GM12878 (cell line): ENCODE data around the gene CCL22. TPM values are rescaled to one million over a fixed set of nuclear protein-coding genes. Genes with fewer than 3 reads are reported as not detected.
A peak's percentile ranks its signal among the peaks of the same experiment; 100 is the strongest.

ENCODE experiments used
- ATAC-seq: fragments of 200-7000 bp; cut with Tn5 transposase; 3 replicates; pipeline ENCODE4 v1.9.1; 2020; ENCODE audit warnings: mild to moderate bottlenecking, moderate library complexity
- BruUV-seq: library from RNA; stranded (reverse); fragments of 400-500 nt; replicated peaks from 2 replicates; lab custom pipeline; 2021; lab: Mats Ljungman, UMichigan
- CTCF ChIA-PET: fragments of 300-600 bp; sonication (Branson Sonifier 250); formaldehyde crosslinking; extraction: SDS; loops from one replicate; lab custom pipeline; 2021; ENCODE audit warnings: inconsistent platforms; lab: Yijun Ruan, JAX
- POLR2A ChIA-PET: fragments of 350-600 bp; formaldehyde crosslinking; extraction: SDS; loops from one replicate; lab custom pipeline; 2021; ENCODE audit warnings: inconsistent platforms; lab: Charles Lee
- RAD21 ChIA-PET: fragments of 300-600 bp; sonication (Branson Sonifier 250); formaldehyde crosslinking; loops from one replicate; lab custom pipeline; 2023; ENCODE audit warnings: antibody characterized with exemption; ENCODE audit not compliant: unreplicated experiment; lab: Charles Lee
- SMC1A ChIA-PET: fragments of 300-600 bp; sonication (Branson Sonifier 250); formaldehyde crosslinking; loops from one replicate; lab custom pipeline; 2023; ENCODE audit not compliant: unreplicated experiment, uncharacterized antibody; lab: Charles Lee
- DNase-seq: peaks from one replicate; pipeline ENCODE4 v3.0.0-alpha.2; 2011; ENCODE audit warnings: low read depth, low spot score
- FAIRE-seq: peaks from 3 replicates; lab custom pipeline; 2011; peaks lifted over from hg19 to GRCh38; lab: Jason Lieb, UNC
- H2AFZ ChIP-seq: 2 replicates; pipeline ENCODE4 v1.6.0; 2011; ENCODE audit warnings: low read depth, low read length, control low read depth; ENCODE audit not compliant: control insufficient read depth
- H3K27ac ChIP-seq: 2 replicates; pipeline ENCODE4 v1.5.1; 2011; ENCODE audit warnings: control low read depth; ENCODE audit not compliant: control insufficient read depth, insufficient read depth
- H3K27me3 ChIP-seq, 2 experiments: replicated peaks in 1 of 2; 2 replicates each; pipeline versions ENCODE4 v1.6.0 to v1.6.1; 2011; ENCODE audit warnings: low read length in 1 of 2; ENCODE audit not compliant: control insufficient read depth in 2 of 2, insufficient read depth in 2 of 2
- H3K36me3 ChIP-seq, 2 experiments: 2 replicates each; pipeline ENCODE4 v1.5.1; 2011; ENCODE audit warnings: low read length in 1 of 2; ENCODE audit not compliant: control insufficient read depth in 2 of 2, insufficient read depth in 2 of 2
- H3K4me1 ChIP-seq: 2 replicates; pipeline ENCODE4 v1.6.1; 2011; ENCODE audit warnings: mild to moderate bottlenecking, low read length, moderate library complexity, mixed read lengths; ENCODE audit not compliant: control insufficient read depth, insufficient read depth
- H3K4me2 ChIP-seq: 2 replicates; pipeline ENCODE4 v1.6.0; 2011; ENCODE audit warnings: control low read depth; ENCODE audit not compliant: control insufficient read depth, insufficient read depth
- H3K4me3 ChIP-seq: fragments of 200-600 bp; sonication (generic); 2 replicates; pipeline ENCODE4 v1.5.1; 2016
- H3K79me2 ChIP-seq: 2 replicates; pipeline ENCODE4 v1.6.0; 2011; ENCODE audit warnings: low read length; ENCODE audit not compliant: control insufficient read depth, insufficient read depth
- H3K9ac ChIP-seq: 2 replicates; pipeline ENCODE4 v1.8.0; 2011; ENCODE audit warnings: low read length, control low read depth, mixed read lengths; ENCODE audit not compliant: control insufficient read depth, insufficient read depth
- H3K9me3 ChIP-seq: replicated peaks from 3 replicates; pipeline ENCODE4 v1.5.1; 2011; ENCODE audit warnings: mild to moderate bottlenecking, low read length; ENCODE audit not compliant: control insufficient read depth, insufficient read depth
- H4K20me1 ChIP-seq: 2 replicates; pipeline ENCODE4 v1.6.0; 2011; ENCODE audit not compliant: control insufficient read depth, insufficient read depth
- CBX5 ChIP-seq: sonication (generic); IDR thresholded peaks from 2 replicates; pipeline ENCODE4 v1.6.1; 2016; ENCODE audit warnings: low read depth, moderate library complexity, mild to moderate bottlenecking, inconsistent platforms
- CREM ChIP-seq: IDR thresholded peaks from 2 replicates; pipeline ENCODE4 v1.6.1; 2014; ENCODE audit warnings: antibody characterized with exemption, low read depth
- E2F4 ChIP-seq: IDR thresholded peaks from 2 replicates; pipeline ENCODE4 v1.6.1; 2012; ENCODE audit warnings: low read depth, low read length, improper control_type of control experiment
- EED ChIP-seq: sonication (generic); IDR thresholded peaks from 2 replicates; pipeline ENCODE4 v1.6.1; 2016; ENCODE audit warnings: antibody characterized with exemption, low read depth
- ELK1 ChIP-seq: IDR thresholded peaks from 2 replicates; pipeline ENCODE4 v1.6.1; 2012; ENCODE audit warnings: low read depth, low read length, improper control_type of control experiment
- IKZF1 ChIP-seq: fragments of 450-650 bp; conservative IDR thresholded peaks from 2 replicates; pipeline ENCODE4 v1.6.1; 2017; ENCODE audit warnings: antibody characterized with exemption, mild to moderate bottlenecking
- MTA3 ChIP-seq: IDR thresholded peaks from 2 replicates; pipeline ENCODE4 v1.6.1; 2012; ENCODE audit warnings: low read length, inconsistent platforms, borderline replicate concordance
- RELA ChIP-seq: fragments of 450-650 bp; IDR thresholded peaks from 2 replicates; pipeline ENCODE4 v1.8.0; 2014; ENCODE audit warnings: borderline replicate concordance; ENCODE audit not compliant: partially characterized antibody
- REST ChIP-seq: IDR thresholded peaks from 2 replicates; pipeline ENCODE4 v1.6.1; 2012; ENCODE audit warnings: mild to moderate bottlenecking, low read depth, low read length
- STAT1 ChIP-seq: fragments of 450-650 bp; conservative IDR thresholded peaks from 2 replicates; pipeline ENCODE4 v1.6.1; 2014; ENCODE audit warnings: antibody characterized with exemption, mild to moderate bottlenecking
- TAF1 ChIP-seq: IDR thresholded peaks from 2 replicates; pipeline ENCODE4 v1.6.1; 2011; ENCODE audit warnings: mild to moderate bottlenecking, low read depth, low read length, borderline replicate concordance
- ZNF24 ChIP-seq: fragments of 450-650 bp; IDR thresholded peaks from 2 replicates; pipeline ENCODE4 v1.6.1; 2017; ENCODE audit warnings: antibody characterized with exemption, mild to moderate bottlenecking
- WGBS: methylation state at CpG from one replicate; pipeline ENCODE4 v1.1.6; 2016; ENCODE audit warnings: low lambda C conversion rate; ENCODE audit not compliant: insufficient replicate concordance, insufficient coverage; ENCODE audit errors: missing lambda C conversion rate; 5-methylcytosine and 5-hydroxymethylcytosine counted together
- in situ Hi-C: fragments of 300-500 bp; cut with MboI; formaldehyde crosslinking; loops from 9 replicates; pipeline ENCODE4 v1.14.3; 2018; ENCODE audit warnings: mixed read lengths
- intact Hi-C: fragments of 100-400 bp; cut with micrococcal nuclease; formaldehyde crosslinking; loops from one replicate; pipeline ENCODE4 v1.14.2; 2022; ENCODE audit not compliant: unreplicated experiment
- polyA plus RNA-seq, 11 experiments: library from polyadenylated mRNA; depleted of rRNA in 4 of 11; unstranded in 6 of 11; stranded (reverse) in 5 of 11; fragments of >200 nt; fragmentation: Nextera tagmentation in 4 of 11; fragmentation: Illumina TruSeq in 1 of 11; extraction: Ambion mirVana in 4 of 11; extraction: Trizol in 1 of 11; gene quantifications; 1 replicate in 1 of 11; 2 replicates in 10 of 11; pipeline versions ENCODE4 v1.2.1 to v1.2.3, GENCODE V29; 2011 to 2016; ENCODE audit warnings: inconsistent platforms in 2 of 11, missing spikeins in 2 of 11, low read depth in 1 of 11
- total RNA-seq, 4 experiments: library from RNA; depleted of rRNA in 3 of 4; stranded (reverse); fragments of >200 nt in 3 of 4; fragmentation: Illumina TruSeq in 1 of 4; extraction: Trizol in 1 of 4; gene quantifications; 2 replicates each; pipeline versions ENCODE4 v1.2.1 to v1.2.3, GENCODE V29; 2013 to 2021

Gene CCL22
- total and polyA plus RNA-seq, 10 of the 15 experiments (the other 5 are each of a cell fraction or from before 2014, with no cell fraction given), result 38.0 to 704 (median 349) TPM

- H3K4me1 ChIP-seq, result peaks cover 7% of the 10 kb centered on the region
- TF ChIP-seq MTA3 (no peak), CREM (no peak), EED (no peak), IKZF1 (0 out of 2 replicates have a peak, but pooled peaks have one; percentile 13), STAT1 (no peak), ZNF24 (no peak), CBX5 (no peak), E2F4 (no peak), RELA (no peak), REST (peak; percentile 59; the same call in 1 of the 2 replicates), TAF1 (no peak), ELK1 (no peak)
- no peaks in the 10 kb centered on the region for H3K36me3 ChIP-seq
- H3K27me3 ChIP-seq, result no peaks in the 10 kb centered on the region
- H3K9me3 ChIP-seq, result no peaks in the 10 kb centered on the region
- no peak overlapping the region for H2AFZ ChIP-seq
- H3K4me3 ChIP-seq, result no peak overlapping the region
- no TSS peak for BruUV-seq
- DNase-seq, result no peak
- no peak overlapping the region for H3K9ac ChIP-seq
- intact Hi-C loops, result no loop called here
- 66% methylated on average over 7 of the region's 7 CpGs for WGBS
- no peaks in the 10 kb centered on the region for H4K20me1 ChIP-seq
- ChIA-PET POLR2A (interaction anchor here (0.6 to 3.1 kb wide), 3 partner anchors 11 to 613 kb away, joined by 3 to 10 read pairs (median 9); no protein-coding TSS in a partner anchor), CTCF (interaction anchor here (0.8 to 1.8 kb wide), 2 partner anchors 11 to 15 kb away, joined by 4 read pairs; no protein-coding TSS in a partner anchor), SMC1A (interaction anchor here (0.7 to 2.2 kb wide), 7 partner anchors 11 to 99 kb away, joined by 3 to 8 read pairs (median 4); no protein-coding TSS in a partner anchor), RAD21 (interaction anchor here (0.8 to 2.8 kb wide), 5 partner anchors 11 to 100 kb away, joined by 3 to 14 read pairs (median 5); no protein-coding TSS in a partner anchor)
- no peak overlapping the region for H3K4me2 ChIP-seq
- H3K27ac ChIP-seq, result no peak overlapping the region
- no peaks in the 10 kb centered on the region for H3K79me2 ChIP-seq
- in situ Hi-C loops, result no loop called here
- FAIRE-seq, result no peak
- ATAC-seq, result peak; percentile 43
Observed at GRCh38 chr16:57401943-57402640, 43.5 kb downstream of the CCL22 start.
